Panc1 (cell line): ENCODE data around the gene CEP55. TPM values are rescaled to one million over a fixed set of nuclear protein-coding genes. Genes with fewer than 3 reads are reported as not detected.

Experiments used
- ATAC-seq: fragments of 200-7000 bp; cut with Tn5 transposase; 2 replicates; pipeline ENCODE4 v1.9.1; 2020; ENCODE audit warnings: mild to moderate bottlenecking, moderate library complexity
- BruUV-seq: library from RNA; stranded (reverse); fragments of 400-500 nt; replicated peaks from 2 replicates; lab custom pipeline; 2021; lab: Mats Ljungman, UMichigan
- CTCF ChIA-PET: fragments of 300-600 bp; sonication (Branson Sonifier 250); formaldehyde crosslinking; loops from one replicate; lab custom pipeline; 2022; ENCODE audit warnings: antibody characterized with exemption; lab: Charles Lee
- POLR2A ChIA-PET: fragments of 300-600 bp; sonication (Branson Sonifier 250); formaldehyde crosslinking; loops from one replicate; lab custom pipeline; 2022; ENCODE audit warnings: antibody characterized with exemption; lab: Charles Lee
- DNase-seq: peaks from one replicate; pipeline ENCODE4 v3.0.0-alpha.2; 2010; ENCODE audit warnings: low read depth, low spot score
- H3K27ac ChIP-seq: 2 replicates; pipeline ENCODE4 v1.5.1; 2011; ENCODE audit warnings: mild to moderate bottlenecking, low read length, inconsistent platforms
- H3K27me3 ChIP-seq: fragments of 200-500 bp; sonication (Bioruptor generic); 2 replicates; pipeline ENCODE4 v1.6.0; 2014; ENCODE audit warnings: low read length, inconsistent platforms; ENCODE audit not compliant: control insufficient read depth, insufficient read depth
- H3K36me3 ChIP-seq: fragments of 200-500 bp; sonication (Bioruptor generic); 2 replicates; pipeline ENCODE4 v1.5.1; 2014; ENCODE audit warnings: inconsistent platforms, mild to moderate bottlenecking, low read length, moderate library complexity; ENCODE audit not compliant: control insufficient read depth, insufficient read depth
- H3K4me1 ChIP-seq: 2 replicates; pipeline ENCODE4 v1.5.1; 2011; ENCODE audit warnings: inconsistent platforms, mild to moderate bottlenecking, low read length, moderate library complexity; ENCODE audit not compliant: control insufficient read depth, insufficient read depth
- H3K4me3 ChIP-seq, 2 experiments: 2 replicates each; pipeline ENCODE4 v1.5.1; 2011 to 2012; ENCODE audit warnings: low read depth in 2 of 2, low read length in 2 of 2, mild to moderate bottlenecking in 2 of 2, inconsistent platforms in 1 of 2, moderate library complexity in 1 of 2
- H3K9me3 ChIP-seq: fragments of 200-500 bp; sonication (Bioruptor generic); 2 replicates; pipeline ENCODE4 v1.5.1; 2014; ENCODE audit warnings: low read depth, mild to moderate bottlenecking, inconsistent platforms, low read length, moderate library complexity; ENCODE audit not compliant: control insufficient read depth, insufficient read depth
- POLR2AphosphoS5 ChIP-seq: IDR thresholded peaks from 2 replicates; pipeline ENCODE4 v1.6.1; 2012; ENCODE audit warnings: mild to moderate bottlenecking, low read depth, low read length, moderate library complexity
- SIN3A ChIP-seq: IDR thresholded peaks from 2 replicates; pipeline ENCODE4 v1.6.1; 2012; ENCODE audit warnings: low read depth, mild to moderate bottlenecking, low read length, moderate library complexity, borderline replicate concordance; ENCODE audit not compliant: insufficient read depth
- TCF7L2 ChIP-seq: IDR thresholded peaks from 2 replicates; pipeline ENCODE4 v1.6.1; 2011; ENCODE audit warnings: mild to moderate bottlenecking, low read depth, low read length, inconsistent platforms
- in situ Hi-C: cut with HindIII; loops from 2 replicates; pipeline ENCODE4 v1.10.0; 2016; ENCODE audit warnings: low sequenced_read_pairs, low pct_unique_long_range_greater_than_20kb
- intact Hi-C: fragments of 100-400 bp; cut with micrococcal nuclease; formaldehyde crosslinking; loops from one replicate; pipeline ENCODE4 v1.10.0; 2022; ENCODE audit not compliant: unreplicated experiment
- total RNA-seq: library from RNA; stranded (reverse); gene quantifications from one replicate; pipeline ENCODE4 v1.2.1, GENCODE V29; 2021; ENCODE audit not compliant: unreplicated experiment
- TF ChIP-seq, protein P1 (sequence below): fragments of 450-650 bp; IDR thresholded peaks from 2 replicates; pipeline ENCODE4 v1.5.1; 2017; ENCODE audit warnings: mild to moderate bottlenecking
- TF ChIP-seq, protein P2 (sequence below), 2 experiments: IDR thresholded peaks; 2 replicates each; pipeline ENCODE4 v1.6.1; 2011 to 2012; ENCODE audit warnings: low read depth in 2 of 2, control low read depth in 1 of 2, low read length in 1 of 2, mild to moderate bottlenecking in 1 of 2, moderate library complexity in 1 of 2; ENCODE audit not compliant: insufficient read depth in 1 of 2

Gene CEP55
- total RNA-seq, 1 experiment from 2014 or later, result 96.4 TPM

DNA sequence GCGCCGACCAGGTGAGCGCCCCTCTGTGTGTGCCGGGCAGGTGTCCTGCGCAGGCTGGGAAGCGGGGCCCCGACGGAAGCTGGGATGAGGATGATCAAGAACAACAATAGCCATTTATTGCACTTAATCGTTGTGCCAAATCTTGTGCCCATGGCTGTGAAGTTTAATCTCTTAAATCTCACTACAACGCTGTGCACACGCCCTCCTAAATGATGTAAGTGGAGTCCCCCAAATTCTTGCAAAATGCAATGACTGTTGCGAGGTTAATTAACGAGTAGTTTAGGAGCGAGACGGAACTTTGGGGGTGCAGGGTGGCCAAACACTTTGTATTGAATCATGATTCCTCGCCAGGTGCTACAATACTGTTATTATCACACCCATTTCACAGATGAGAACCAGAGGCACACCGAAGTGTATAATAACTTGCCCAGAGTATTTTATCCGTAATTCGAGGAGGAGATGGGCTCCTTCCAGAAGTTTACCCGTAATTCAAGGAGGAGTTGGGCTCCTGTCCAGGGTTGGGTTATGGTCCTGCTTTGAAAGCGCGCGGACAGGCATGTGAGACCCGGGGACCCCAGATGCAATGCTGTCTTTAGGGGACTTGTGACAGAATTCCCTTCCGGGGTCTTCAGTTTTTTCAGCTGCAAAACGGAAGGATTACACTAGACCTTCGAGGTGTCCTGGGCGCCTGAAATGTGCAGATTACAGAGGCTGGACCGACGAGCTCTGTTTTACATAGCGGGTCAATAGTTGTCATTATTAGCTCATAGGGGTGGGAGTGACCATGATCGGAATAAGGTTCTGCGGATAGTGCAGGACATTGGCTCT lies 71.1 kb downstream of the CEP55 start:
- Histone ChIP-seq H3K9me3 (no peaks in the 10 kb centered on the region), H3K36me3 (no peaks in the 10 kb centered on the region), H3K27ac (no peak overlapping the region), H3K27me3 (peaks cover 34% of the 10 kb centered on the region), H3K4me1 (peaks cover 10% of the 10 kb centered on the region), H3K4me3 (peak overlapping the region; percentile 39 to 55)
- DNase-seq, result no peak
- intact Hi-C loops (no loop called here), in situ Hi-C loops (no loop called here)
- BruUV-seq, result no TSS peak
- ATAC-seq, result no peak
- ChIA-PET CTCF (no interaction called here), POLR2A (interaction anchor here (0.6 kb wide), 2 partner anchors 14 to 452 kb away, joined by 3 read pairs; no protein-coding TSS in a partner anchor)
- no peak for TF ChIP-seq SIN3A
- TF ChIP-seq TCF7L2, result no peak
- TF ChIP-seq, protein P1, sequence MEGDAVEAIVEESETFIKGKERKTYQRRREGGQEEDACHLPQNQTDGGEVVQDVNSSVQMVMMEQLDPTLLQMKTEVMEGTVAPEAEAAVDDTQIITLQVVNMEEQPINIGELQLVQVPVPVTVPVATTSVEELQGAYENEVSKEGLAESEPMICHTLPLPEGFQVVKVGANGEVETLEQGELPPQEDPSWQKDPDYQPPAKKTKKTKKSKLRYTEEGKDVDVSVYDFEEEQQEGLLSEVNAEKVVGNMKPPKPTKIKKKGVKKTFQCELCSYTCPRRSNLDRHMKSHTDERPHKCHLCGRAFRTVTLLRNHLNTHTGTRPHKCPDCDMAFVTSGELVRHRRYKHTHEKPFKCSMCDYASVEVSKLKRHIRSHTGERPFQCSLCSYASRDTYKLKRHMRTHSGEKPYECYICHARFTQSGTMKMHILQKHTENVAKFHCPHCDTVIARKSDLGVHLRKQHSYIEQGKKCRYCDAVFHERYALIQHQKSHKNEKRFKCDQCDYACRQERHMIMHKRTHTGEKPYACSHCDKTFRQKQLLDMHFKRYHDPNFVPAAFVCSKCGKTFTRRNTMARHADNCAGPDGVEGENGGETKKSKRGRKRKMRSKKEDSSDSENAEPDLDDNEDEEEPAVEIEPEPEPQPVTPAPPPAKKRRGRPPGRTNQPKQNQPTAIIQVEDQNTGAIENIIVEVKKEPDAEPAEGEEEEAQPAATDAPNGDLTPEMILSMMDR, result no peak
- no peak for TF ChIP-seq POLR2AphosphoS5
- TF ChIP-seq, protein P2, sequence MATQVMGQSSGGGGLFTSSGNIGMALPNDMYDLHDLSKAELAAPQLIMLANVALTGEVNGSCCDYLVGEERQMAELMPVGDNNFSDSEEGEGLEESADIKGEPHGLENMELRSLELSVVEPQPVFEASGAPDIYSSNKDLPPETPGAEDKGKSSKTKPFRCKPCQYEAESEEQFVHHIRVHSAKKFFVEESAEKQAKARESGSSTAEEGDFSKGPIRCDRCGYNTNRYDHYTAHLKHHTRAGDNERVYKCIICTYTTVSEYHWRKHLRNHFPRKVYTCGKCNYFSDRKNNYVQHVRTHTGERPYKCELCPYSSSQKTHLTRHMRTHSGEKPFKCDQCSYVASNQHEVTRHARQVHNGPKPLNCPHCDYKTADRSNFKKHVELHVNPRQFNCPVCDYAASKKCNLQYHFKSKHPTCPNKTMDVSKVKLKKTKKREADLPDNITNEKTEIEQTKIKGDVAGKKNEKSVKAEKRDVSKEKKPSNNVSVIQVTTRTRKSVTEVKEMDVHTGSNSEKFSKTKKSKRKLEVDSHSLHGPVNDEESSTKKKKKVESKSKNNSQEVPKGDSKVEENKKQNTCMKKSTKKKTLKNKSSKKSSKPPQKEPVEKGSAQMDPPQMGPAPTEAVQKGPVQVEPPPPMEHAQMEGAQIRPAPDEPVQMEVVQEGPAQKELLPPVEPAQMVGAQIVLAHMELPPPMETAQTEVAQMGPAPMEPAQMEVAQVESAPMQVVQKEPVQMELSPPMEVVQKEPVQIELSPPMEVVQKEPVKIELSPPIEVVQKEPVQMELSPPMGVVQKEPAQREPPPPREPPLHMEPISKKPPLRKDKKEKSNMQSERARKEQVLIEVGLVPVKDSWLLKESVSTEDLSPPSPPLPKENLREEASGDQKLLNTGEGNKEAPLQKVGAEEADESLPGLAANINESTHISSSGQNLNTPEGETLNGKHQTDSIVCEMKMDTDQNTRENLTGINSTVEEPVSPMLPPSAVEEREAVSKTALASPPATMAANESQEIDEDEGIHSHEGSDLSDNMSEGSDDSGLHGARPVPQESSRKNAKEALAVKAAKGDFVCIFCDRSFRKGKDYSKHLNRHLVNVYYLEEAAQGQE (IDR thresholded peaks at IDR 0.05; ENCODE audit: insufficient read depth in 1 of 2, low read depth in 2 of 2, low read length in 1 of 2), result no peak

DNA sequence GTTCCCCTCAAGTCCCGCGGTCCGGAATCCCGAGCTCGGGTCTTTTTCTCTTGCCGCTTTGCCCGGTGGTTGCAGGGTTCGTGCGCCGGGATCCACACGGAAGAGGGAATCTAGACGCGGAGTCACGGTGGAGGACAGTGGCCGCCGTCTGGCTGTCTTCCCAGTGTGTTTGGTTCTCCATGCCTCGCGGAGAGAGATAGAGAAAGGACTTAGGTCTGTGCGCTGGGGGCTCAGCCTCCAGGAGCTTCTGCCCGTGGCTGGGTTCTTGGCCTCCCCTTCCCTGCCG lies 71.6 kb downstream of the CEP55 start:
- peak; percentile 40; the same call in 1 of the 2 replicates for ATAC-seq
- Histone ChIP-seq H3K9me3 (no peaks in the 10 kb centered on the region), H3K4me1 (peaks cover 10% of the 10 kb centered on the region), H3K36me3 (no peaks in the 10 kb centered on the region), H3K27ac (no peak overlapping the region), H3K27me3 (peaks cover 34% of the 10 kb centered on the region), H3K4me3 (peak overlapping the region; percentile 7 to 55; a peak in 3 of 4 replicates)
- intact Hi-C loops (no loop called here), in situ Hi-C loops (no loop called here)
- BruUV-seq, result no TSS peak
- TF ChIP-seq TCF7L2 (no peak), SIN3A (no peak)
- TF ChIP-seq, protein P1, result no peak
- TF ChIP-seq, protein P2 (IDR thresholded peaks at IDR 0.05; ENCODE audit: insufficient read depth in 1 of 2, low read depth in 2 of 2, low read length in 1 of 2), result no peak
- ChIA-PET CTCF (no interaction called here), POLR2A (interaction anchor here (0.6 kb wide), 1 partner anchor 14 kb away, joined by 3 read pairs; no protein-coding TSS in a partner anchor)
- DNase-seq, result no peak
